T47D (cell line): ENCODE data around the gene CLCN2.

Experiments
- DNase-seq, 2 experiments: peaks; one replicate each; pipeline versions ENCODE4 v3.0.0 to v3.0.0-alpha.2; 2011 to 2012; ENCODE audit warnings: low read depth in 1 of 2, low spot score in 1 of 2
- JUND ChIP-seq: IDR thresholded peaks from 2 replicates; pipeline ENCODE4 v1.6.1; 2012; ENCODE audit warnings: low read depth
- in situ Hi-C: cut with HindIII; loops from 2 replicates; pipeline ENCODE4 v1.10.0; 2016; ENCODE audit warnings: low sequenced_read_pairs, low pct_unique_long_range_greater_than_20kb

Gene CLCN2

DNA sequence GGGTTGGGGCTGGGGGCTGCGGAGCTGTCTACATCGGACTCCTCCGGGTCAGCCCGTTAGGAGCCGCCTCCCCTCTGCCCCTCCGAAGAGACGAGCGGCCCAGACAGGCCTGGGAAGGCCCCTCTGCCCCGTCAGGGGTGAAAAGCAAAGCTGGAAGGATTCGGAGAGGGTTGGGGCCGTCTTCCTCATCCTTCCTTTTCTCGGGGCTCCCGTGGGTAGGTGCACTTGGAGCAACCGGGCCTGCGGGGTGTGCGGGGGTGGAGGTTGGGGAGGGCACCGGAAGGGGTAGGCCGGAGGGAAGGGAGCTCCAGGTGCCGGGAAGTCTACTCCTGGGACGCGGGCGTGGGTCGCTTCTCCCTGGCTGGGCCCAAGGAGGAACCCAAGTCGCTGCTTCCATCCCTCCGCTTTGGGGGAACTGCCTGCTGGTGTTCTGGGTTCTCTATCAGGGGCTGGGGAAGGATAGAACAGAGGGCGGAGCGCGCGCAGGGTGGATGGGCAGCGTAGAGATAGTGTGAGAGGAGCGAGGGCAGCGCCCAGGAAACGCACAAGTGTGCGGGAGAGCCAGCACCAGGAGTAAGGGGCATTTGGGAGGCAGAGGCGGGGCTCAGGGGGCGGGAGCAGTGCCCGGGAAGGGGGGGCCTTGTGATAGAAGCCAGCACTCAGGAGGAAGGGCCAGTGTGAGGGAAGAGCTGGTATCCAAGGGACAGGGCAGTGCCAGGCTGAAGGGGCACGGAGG, 695 bp upstream of the CLCN2 start:
- in situ Hi-C loops: no loop called here

DNA sequence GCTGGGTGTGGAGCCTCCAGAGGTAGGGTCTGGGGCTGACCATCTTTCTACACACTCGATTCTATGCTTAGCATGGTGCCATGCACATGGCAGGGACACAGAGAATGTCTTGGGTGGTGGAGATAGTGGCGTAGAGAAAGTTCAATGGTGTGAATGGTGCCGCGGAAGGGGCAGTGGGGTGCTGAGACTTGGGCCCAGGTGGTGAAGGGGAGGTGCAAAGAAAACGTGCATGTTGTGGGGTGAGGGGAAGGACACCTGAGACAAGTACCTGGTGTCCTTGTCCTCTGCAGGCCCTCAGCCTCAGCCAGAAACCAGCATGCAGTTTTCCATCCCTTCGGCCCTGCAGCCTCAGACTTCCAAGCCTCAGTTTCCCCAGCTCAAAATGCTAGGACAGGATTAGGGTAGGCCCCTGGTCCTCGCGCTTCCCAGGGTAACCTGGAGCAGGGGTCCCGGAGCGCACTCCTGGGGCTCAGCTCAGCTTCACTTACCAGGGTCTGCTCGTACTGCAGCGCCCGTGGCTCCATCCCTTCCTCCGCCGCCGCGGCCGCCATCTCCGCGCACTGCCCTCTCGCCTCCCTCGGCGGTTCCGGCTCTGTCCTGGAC, 375 bp downstream of the CLCN2 start:
- DNase-seq: no peak
- TF ChIP-seq JUND: no peak
- in situ Hi-C loops: no loop called here

More for the DNA sequence above, 695 bp upstream of the CLCN2 start:
- TF ChIP-seq JUND: no peak
- DNase-seq: peak; percentile 76 to 91

DNA sequence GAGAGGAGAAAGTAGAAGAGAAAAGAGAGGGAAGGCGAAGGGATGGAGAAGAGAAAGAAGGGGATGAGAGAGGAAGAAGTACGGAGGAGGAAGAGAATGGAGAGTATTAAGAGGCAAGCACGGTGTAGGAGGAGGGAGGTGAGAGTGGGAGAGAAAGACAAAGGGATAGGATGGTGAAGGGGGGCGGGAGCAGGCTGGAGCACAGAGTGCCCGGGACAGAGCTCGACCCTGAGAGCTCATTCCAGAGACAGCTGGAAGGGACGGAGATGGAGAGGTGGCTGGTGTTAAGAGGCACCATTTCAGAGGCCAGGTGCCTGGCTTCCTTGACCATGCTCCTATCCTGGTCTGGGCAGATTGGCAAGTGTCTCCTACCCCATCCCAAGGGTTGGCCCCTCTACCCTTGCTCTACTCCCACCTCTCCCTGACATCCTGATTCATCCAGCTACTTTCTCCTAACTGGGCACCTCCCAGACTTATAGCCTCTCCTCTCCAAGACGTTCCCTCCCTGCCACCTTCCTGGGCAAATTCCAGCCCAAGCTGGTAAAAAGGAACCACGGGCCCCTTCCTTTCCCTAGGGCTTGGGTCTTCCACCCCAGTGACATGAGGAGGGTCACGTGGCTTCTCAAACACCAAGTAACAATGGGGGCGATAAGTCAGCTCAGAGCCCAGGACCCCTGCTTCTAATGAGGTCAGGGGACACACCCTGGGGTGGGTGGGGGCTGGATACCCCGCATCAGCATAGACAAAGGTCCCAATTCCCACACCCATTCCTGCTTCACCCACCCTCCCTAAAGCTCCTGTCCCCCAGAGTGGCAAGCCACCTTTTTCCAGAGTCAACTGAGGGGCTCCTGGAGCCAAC, 1.1 kb downstream of the CLCN2 start:
- TF ChIP-seq JUND: no peak
- in situ Hi-C loops: no loop called here
- no peak for DNase-seq

DNA sequence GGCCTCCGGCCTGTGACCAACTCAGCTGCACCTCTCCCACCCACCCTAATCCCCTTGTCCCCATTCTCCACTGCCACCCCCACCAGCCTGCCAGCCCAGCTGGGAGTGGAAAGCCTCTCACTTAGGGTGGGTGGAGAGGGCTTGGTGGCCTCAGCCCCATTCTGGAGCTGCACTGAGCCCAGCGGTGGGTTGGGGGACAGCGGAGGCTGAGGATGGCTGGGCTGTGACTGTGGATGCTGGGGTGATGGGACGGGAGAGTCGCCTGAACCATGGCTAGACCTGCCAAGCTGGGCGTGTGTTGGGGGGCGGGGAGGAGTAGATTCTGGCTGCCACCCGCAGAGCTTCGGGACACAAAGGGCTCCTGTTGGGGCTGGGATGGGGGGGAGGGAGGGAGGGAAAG, 1.8 kb downstream of the CLCN2 start:
- DNase-seq: no peak
- TF ChIP-seq JUND: no peak
- in situ Hi-C loops: no loop called here

DNA sequence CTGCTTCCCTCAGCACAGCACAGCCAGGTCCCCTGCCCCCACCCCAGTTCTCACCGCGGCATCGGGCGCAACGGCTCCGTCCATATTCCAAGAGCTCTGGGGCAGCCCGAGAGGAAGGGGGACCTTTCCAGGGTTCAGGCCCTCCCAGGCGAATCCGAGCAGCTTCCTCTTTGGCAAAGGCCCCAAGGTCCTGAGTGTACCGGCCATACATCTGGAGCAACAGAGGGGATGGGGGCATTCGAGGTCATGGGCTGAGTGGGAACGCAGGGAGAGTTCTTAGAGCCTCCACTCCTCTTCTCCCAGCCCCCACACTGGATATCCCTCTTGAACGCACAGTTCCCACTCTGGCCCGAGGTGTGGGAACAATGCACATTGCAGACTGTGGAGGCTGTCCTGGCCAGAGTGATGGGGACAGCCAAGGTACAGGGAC, 2.5 kb downstream of the CLCN2 start:
- TF ChIP-seq JUND: no peak
- in situ Hi-C loops: no loop called here

DNA sequence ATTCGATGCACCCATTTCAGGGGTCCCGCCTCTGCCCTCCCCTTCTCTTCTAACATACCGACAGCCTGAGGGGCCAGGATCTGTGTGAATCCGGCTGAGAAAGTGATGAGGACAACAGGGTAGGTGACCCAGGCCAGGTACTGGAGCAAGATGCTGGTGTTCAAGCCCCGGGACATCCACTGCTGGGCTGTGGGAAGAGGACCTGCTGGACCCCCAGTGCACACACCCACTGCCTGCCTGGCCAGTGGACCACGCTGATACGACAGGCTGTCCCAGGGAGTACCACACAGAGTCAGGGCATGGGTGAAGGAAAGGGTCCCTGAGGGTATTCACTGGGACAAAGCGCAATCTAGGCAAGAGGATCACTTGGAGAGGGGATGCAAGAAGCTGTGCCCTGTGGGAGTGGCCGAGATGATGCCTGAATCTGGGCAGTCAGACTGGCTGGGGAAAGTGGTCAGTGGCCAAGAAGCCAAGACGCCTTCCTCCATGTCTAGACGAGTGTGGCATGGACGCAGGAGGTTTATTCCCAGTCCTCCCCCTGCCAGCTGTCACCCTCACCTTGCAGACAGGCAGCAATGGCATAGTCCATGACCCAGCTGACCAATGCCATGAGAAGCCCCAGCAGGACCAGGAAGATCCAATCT, 3.2 kb downstream of the CLCN2 start:
- no peak for DNase-seq
- no peak for TF ChIP-seq JUND
- in situ Hi-C loops: no loop called here

More for the DNA sequence above, 2.5 kb downstream of the CLCN2 start:
- DNase-seq: no peak

DNA sequence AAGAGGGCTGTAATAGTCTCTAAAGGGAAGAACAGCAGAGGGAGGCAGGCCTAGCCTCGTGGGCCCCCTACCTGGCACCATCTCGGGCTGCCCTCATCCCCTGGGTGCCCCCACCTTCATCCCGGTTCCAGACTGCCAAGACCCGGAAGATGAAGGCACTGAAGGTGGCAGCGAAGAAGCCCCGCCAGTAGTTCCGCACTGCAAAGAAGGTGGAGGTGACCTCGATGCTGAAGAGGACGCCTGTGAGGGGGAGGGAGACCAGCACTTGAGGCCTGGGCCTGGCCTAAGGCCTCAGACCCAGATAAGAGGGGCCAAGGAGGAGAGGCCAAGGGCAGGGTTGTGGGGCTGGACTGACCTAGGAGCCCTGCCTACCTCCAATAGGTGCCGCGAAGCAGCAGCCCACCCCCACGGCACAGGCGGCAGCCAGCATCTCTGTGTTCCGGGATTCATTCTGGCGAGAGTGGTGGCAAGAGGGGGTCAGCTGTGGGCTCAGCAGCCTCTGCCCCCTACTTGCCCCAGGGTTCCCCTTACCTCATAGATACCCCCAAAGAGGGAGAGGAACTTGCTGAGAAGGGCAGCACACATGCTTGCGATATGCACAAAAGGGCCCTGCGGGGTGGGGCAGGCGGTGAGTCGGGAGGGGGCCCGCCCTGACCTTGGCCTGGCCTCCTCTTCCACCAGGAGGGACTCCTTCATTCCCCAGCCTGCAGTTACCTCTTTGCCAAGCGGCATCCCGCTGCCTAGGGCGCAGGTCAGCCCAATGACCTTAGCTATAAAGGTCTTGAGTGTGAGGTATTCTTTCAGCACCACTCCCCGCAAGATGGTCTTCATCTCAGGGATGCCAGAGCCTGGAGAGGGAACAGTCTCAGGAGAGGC, 3.9 kb downstream of the CLCN2 start:
- no peak for TF ChIP-seq JUND
- DNase-seq: no peak
- in situ Hi-C loops: no loop called here

DNA sequence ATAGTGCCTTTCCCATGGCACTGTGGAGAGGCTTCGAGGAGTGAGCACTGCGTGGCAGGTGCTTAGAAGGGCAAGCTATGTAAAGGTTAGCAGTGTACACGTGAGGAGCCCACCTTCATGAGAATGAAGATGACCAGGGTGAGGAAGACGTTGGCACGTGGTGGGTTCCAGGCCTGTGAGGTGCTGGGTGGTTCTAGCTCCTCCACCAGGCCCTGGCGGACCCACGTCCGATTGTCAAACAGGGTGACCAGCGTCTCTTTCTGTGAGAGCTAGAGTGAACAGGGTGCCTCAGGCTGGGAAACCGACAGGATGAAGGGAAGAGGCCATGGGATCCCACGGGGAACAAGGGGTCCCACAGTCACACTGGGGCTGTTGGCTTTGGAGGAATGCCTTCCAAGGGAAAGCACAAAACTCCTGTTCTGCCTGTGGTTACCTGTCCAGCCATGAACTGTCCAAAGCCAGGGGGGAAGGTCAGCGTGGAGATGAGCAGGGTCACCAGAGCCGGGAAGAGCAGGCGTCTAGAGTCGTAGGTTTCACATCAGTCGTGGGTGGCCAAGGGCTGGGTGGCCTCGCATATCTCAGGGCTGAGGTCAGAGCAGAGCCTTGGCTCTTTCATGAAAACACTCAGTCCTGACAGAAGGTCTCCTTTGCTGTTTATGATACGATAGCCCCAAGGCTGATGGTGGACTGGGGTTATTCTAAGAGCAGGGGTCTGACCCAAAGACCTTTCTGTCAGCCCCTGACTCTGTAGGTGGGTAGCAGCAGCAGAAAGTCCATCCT, 6.0 kb downstream of the CLCN2 start:
- DNase-seq: no peak
- in situ Hi-C loops: no loop called here
- TF ChIP-seq JUND: no peak

DNA sequence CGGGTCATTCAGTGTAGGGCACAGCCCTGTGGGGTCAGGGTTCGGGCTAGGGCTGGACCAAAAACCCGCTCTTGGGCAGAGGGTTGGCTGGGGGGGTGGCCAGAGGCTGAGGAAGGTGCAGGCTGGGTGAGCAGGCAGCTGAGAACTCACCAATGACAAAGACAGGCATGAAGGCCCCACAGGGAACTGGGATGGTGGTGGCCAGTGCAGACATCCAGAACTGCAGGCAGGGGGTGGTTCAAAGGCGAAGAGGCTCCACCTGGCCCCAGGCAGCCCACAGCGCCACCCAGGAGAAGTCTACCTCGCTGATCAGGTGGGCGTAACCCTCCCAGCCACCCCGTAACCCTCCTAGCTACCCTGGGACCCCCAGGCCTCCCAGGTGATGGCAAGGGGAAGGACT, 6.7 kb downstream of the CLCN2 start:
- TF ChIP-seq JUND: no peak
- no peak for DNase-seq
- in situ Hi-C loops: no loop called here

DNA sequence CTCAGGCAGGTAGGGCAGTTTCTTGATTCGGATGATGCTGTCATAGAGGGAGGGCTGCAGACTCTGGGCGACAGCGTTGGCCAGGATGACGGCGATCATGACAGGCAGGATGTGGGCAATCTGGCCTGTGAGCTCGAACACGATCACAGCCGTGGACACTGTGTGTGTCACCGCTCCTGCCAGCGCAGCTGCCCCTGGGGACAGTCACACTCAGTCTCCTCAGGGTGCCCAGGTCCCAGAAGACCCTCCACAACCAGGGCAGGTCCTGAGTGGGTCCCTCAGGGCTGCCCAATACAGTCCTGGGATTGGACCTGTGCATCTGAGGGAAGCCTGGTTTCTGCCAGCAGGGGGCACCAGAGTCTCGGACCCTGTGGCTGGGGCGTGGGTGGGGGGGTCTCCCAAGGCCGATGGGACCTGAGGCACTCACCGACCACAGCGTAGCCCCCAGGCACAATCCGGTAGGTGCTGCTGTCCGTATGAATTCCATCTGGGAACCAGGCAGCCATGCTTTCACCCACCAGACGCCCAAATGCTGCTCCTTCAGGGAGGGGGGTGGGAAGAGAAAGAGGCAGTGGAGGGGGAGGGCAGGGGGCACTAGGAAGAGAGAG, 7.2 kb downstream of the CLCN2 start:
- DNase-seq: peak; percentile 67 to 85
- no peak for TF ChIP-seq JUND
- in situ Hi-C loops: no loop called here

DNA sequence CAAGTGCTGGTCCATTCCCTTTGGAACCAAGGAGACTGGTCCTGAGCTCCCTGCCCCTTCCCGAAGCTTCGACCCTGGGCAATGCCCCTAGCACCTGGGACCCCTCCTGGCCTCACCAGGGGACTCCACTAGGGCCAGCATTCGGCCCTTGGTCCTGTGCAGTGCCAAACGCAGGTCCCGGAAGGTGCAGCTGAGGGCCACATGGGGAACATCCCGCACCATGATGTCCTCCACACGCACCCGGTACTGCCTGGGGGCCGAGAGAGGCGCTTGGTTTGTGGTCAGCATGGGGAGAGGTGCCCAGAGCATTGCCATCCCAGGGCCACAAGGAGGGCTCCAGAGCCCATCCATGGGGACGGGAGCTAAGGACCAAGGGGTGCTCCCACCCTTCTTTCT, 7.9 kb downstream of the CLCN2 start:
- in situ Hi-C loops: no loop called here
- DNase-seq: no peak
- TF ChIP-seq JUND: no peak
